MM.1S (cell line): Measurements from ENCODE around the gene TRAP1.

Source experiments
- DNase-seq: peaks from one replicate; pipeline ENCODE4 v3.0.0-alpha.2; 2015
- H2AFZ ChIP-seq: fragments of 300-600 bp; sonication (generic); 2 replicates; pipeline ENCODE4 v1.6.0; 2016; ENCODE audit warnings: antibody characterized with exemption, low read length
- H3F3A ChIP-seq: fragments of 300-600 bp; sonication (generic); 2 replicates; pipeline ENCODE4 v1.6.1; 2016; ENCODE audit warnings: mild to moderate bottlenecking, antibody characterized with exemption, low read length, moderate library complexity, mixed read lengths; ENCODE audit not compliant: insufficient read depth
- H3K27ac ChIP-seq: fragments of 300-600 bp; sonication (generic); 2 replicates; pipeline ENCODE4 v1.5.1; 2016; ENCODE audit warnings: mild to moderate bottlenecking, low read length
- H3K27me3 ChIP-seq: fragments of 300-600 bp; sonication (generic); replicated peaks from 2 replicates; pipeline ENCODE4 v1.6.0; 2016; ENCODE audit warnings: low read length; ENCODE audit not compliant: insufficient read depth
- H3K36me3 ChIP-seq: fragments of 300-600 bp; sonication (generic); replicated peaks from 2 replicates; pipeline ENCODE4 v1.6.1; 2016; ENCODE audit warnings: mild to moderate bottlenecking, low read length, mixed read lengths; ENCODE audit not compliant: insufficient read depth
- H3K4me1 ChIP-seq: fragments of 300-600 bp; sonication (generic); 2 replicates; pipeline ENCODE4 v1.6.1; 2016; ENCODE audit warnings: low read length, mixed read lengths
- H3K4me2 ChIP-seq: fragments of 300-600 bp; sonication (generic); 2 replicates; pipeline ENCODE4 v1.6.0; 2016; ENCODE audit warnings: low read depth, low read length
- H3K4me3 ChIP-seq: fragments of 300-600 bp; sonication (generic); 2 replicates; pipeline ENCODE4 v1.5.1; 2016; ENCODE audit warnings: low read length, mixed read lengths
- H3K79me2 ChIP-seq: fragments of 300-600 bp; sonication (generic); 2 replicates; pipeline ENCODE4 v1.6.1; 2016; ENCODE audit warnings: mixed run types, low read length, mixed read lengths
- H3K9ac ChIP-seq: fragments of 300-600 bp; sonication (generic); 2 replicates; pipeline ENCODE4 v1.6.1; 2016; ENCODE audit warnings: low read length, mixed read lengths
- H3K9me2 ChIP-seq: fragments of 300-600 bp; sonication (generic); replicated peaks from 2 replicates; pipeline ENCODE4 v1.6.1; 2016; ENCODE audit warnings: mild to moderate bottlenecking, low read length, mixed read lengths; ENCODE audit not compliant: insufficient read depth
- H3K9me3 ChIP-seq: fragments of 300-600 bp; sonication (generic); replicated peaks from 2 replicates; pipeline ENCODE4 v1.6.1; 2016; ENCODE audit warnings: mild to moderate bottlenecking, low read length, mixed read lengths; ENCODE audit not compliant: insufficient read depth
- H4K20me1 ChIP-seq: fragments of 300-600 bp; sonication (generic); 2 replicates; pipeline ENCODE4 v1.6.1; 2016; ENCODE audit warnings: mild to moderate bottlenecking, low read length, moderate library complexity, mixed read lengths; ENCODE audit not compliant: insufficient read depth
- EZH2 ChIP-seq: fragments of 300-600 bp; sonication (generic); optimal IDR thresholded peaks from 2 replicates; pipeline ENCODE3; 2017; ENCODE audit warnings: low read depth, mild to moderate bottlenecking, antibody characterized with exemption, low read length, mixed read lengths
- EZH2phosphoT487 ChIP-seq: fragments of 300-600 bp; sonication (generic); IDR thresholded peaks from 2 replicates; pipeline ENCODE4 v1.6.1; 2018; ENCODE audit warnings: antibody characterized with exemption, low read length
- TF ChIP-seq, protein P1 (sequence below): fragments of 300-600 bp; sonication (generic); IDR thresholded peaks from 2 replicates; pipeline ENCODE4 v1.5.1; 2016; ENCODE audit warnings: antibody characterized with exemption, low read length, mixed read lengths

Gene TRAP1

DNA sequence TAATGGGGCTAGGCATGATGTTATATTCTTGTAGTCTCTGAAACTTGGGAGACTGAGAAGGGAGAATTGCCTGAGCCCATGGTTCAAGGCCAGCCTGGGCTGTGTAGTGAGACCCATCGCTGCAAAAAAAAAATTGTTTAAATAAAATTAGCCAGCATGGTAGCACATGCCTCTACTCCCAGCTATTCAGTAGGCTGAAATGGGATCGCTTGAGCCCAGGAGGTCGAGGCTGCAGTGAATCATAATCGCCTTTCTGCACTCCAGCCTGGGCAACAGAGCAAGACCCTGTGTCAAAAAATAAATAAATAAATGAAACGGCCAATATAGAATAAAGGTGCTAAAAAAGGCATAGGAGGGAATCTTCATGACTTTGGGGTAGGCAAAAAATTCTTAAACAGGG is 92.0 kb downstream of the TRAP1 start:
- Histone ChIP-seq H3K27me3 (no peaks in the 10 kb centered on the region), H3K4me1 (peaks cover 53% of the 10 kb centered on the region), H2AFZ (no peak overlapping the region), H3K4me2 (peak overlapping the region; percentile 35; the same call in 1 of the 2 replicates), H3K36me3 (no peaks in the 10 kb centered on the region), H3K9ac (no peak overlapping the region), H3K9me2 (no peaks in the 10 kb centered on the region), H3K79me2 (peaks cover 13% of the 10 kb centered on the region), H4K20me1 (no peaks in the 10 kb centered on the region), H3F3A (peaks cover 58% of the 10 kb centered on the region), H3K4me3 (no peak overlapping the region), H3K9me3 (no peaks in the 10 kb centered on the region), H3K27ac (peak overlapping the region; percentile 92; the same call in 1 of the 2 replicates)
- no peak for DNase-seq
- TF ChIP-seq, protein P1, sequence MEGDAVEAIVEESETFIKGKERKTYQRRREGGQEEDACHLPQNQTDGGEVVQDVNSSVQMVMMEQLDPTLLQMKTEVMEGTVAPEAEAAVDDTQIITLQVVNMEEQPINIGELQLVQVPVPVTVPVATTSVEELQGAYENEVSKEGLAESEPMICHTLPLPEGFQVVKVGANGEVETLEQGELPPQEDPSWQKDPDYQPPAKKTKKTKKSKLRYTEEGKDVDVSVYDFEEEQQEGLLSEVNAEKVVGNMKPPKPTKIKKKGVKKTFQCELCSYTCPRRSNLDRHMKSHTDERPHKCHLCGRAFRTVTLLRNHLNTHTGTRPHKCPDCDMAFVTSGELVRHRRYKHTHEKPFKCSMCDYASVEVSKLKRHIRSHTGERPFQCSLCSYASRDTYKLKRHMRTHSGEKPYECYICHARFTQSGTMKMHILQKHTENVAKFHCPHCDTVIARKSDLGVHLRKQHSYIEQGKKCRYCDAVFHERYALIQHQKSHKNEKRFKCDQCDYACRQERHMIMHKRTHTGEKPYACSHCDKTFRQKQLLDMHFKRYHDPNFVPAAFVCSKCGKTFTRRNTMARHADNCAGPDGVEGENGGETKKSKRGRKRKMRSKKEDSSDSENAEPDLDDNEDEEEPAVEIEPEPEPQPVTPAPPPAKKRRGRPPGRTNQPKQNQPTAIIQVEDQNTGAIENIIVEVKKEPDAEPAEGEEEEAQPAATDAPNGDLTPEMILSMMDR = no peak
- TF ChIP-seq EZH2 = no peak
- no peak for TF ChIP-seq EZH2phosphoT487

DNA sequence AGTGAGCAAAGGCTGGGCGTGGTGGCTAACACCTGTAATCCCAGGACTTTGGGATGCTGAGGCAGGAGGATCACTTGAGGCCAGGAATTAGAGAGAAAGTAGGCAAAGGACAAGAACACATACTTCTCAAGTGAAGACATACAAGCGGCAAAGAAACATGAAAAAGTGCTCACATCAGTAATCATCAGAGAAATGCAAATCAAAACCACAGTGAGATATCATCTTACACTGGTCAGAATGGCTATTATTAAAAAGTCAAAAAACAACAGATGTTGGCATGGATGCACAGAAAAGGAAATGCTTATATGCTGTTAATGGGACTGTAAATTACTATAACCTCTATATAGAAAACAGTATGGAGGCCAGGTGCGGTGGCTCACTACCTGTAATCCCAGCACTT is 93.7 kb downstream of the TRAP1 start:
- Histone ChIP-seq H3K36me3 (no peaks in the 10 kb centered on the region), H3K4me3 (peak overlapping the region; percentile 30), H3K4me2 (peak overlapping the region; percentile 80)

DNA sequence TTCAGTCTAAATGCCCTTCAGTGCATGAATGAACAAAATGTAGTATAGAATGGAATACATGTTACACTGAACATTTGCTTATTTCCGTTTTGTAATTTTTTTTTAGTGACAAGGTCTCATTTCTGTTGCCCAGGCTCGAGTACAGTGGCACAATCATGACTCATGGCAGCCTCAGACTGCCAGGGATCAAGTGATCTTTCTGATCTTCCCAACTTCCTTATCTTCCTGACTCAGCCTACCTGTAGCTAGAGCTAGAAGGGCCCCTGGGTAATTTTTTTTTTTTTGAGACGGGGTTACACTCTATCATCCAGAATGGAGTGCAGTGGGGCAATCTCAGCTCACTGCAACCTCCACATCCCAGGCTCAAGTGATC is 98.6 kb downstream of the TRAP1 start:
- H3K79me2 ChIP-seq = peaks cover 73% of the 10 kb centered on the region
- H3K27me3 ChIP-seq = no peaks in the 10 kb centered on the region
- H3K9ac ChIP-seq = no peak overlapping the region
- 0 out of 2 replicates have a peak, but pooled peaks cover 4% of the 10 kb centered on the region for H3K36me3 ChIP-seq
- TF ChIP-seq EZH2phosphoT487 = no peak
- TF ChIP-seq EZH2 = no peak
- H2AFZ ChIP-seq = no peak overlapping the region
- no peak overlapping the region for H3K4me3 ChIP-seq
- peaks cover 27% of the 10 kb centered on the region for H3F3A ChIP-seq
- DNase-seq = no peak
- no peaks in the 10 kb centered on the region for H4K20me1 ChIP-seq
- no peak overlapping the region for H3K4me2 ChIP-seq
- no peaks in the 10 kb centered on the region for H3K9me3 ChIP-seq
- no peak overlapping the region for H3K27ac ChIP-seq
- H3K4me1 ChIP-seq = peaks cover 25% of the 10 kb centered on the region
- H3K9me2 ChIP-seq = no peaks in the 10 kb centered on the region

More for the DNA sequence above, 93.7 kb downstream of the TRAP1 start:
- no peaks in the 10 kb centered on the region for H3K9me3 ChIP-seq
- H3K4me1 ChIP-seq = peaks cover 53% of the 10 kb centered on the region
- TF ChIP-seq, protein P1 = no peak
- TF ChIP-seq EZH2 = no peak
- TF ChIP-seq EZH2phosphoT487 = no peak
- peaks cover 30% of the 10 kb centered on the region for H3K79me2 ChIP-seq
- H3K9ac ChIP-seq = peak overlapping the region; percentile 65
- no peaks in the 10 kb centered on the region for H4K20me1 ChIP-seq
- H3K27me3 ChIP-seq = no peaks in the 10 kb centered on the region
- H2AFZ ChIP-seq = no peak overlapping the region
- H3K9me2 ChIP-seq = no peaks in the 10 kb centered on the region
- peaks cover 58% of the 10 kb centered on the region for H3F3A ChIP-seq
- peak; percentile 79 for DNase-seq
- H3K27ac ChIP-seq = peak overlapping the region; percentile 92
